Epithelial cell of prostate (primary cell): ENCODE measurements around the gene EXOC2.

Experiments used
- DNase-seq: peaks from one replicate; pipeline ENCODE4 v3.0.0-alpha.2; 2011; ENCODE audit warnings: low read depth, low spot score
- H3K27ac ChIP-seq: fragments of 450-650 bp; 2 replicates; pipeline ENCODE4 v1.5.1; 2017; ENCODE audit warnings: mild to moderate bottlenecking

The EXOC2 gene

GRCh38 chr6:436308-437036, 256.5 kb downstream of the EXOC2 start:
- H3K27ac ChIP-seq, result no peak overlapping the region
- no peak for DNase-seq

- H3K27ac ChIP-seq, result no peak overlapping the region
- DNase-seq, result no peak
Measured at GRCh38 chr6:435441-436307, 257.3 kb downstream of the EXOC2 start.
